Natural killer cell (primary cell): Measurements from ENCODE around the gene DOK6. TPM values are rescaled to one million over a fixed set of nuclear protein-coding genes. Genes with fewer than 3 reads are reported as not detected.

Source experiments
- ATAC-seq, 3 donors: fragments of 150-1000 bp in 2 of 3; fragments of 200-7000 bp in 1 of 3; cut with Tn5 transposase; 1 replicate in 1 of 3; 2 replicates in 2 of 3; pipeline ENCODE4 v1.10.0; 2021; ENCODE audit warnings: mild to moderate bottlenecking in 2 of 3, moderate library complexity in 2 of 3
- DNase-seq, 2 donors: peaks; one replicate each; pipeline versions ENCODE4 v3.0.0 to v3.0.0-alpha.2; 2013 to 2021; ENCODE audit warnings: mixed read lengths in 1 of 2
- H3K27ac ChIP-seq: one replicate; pipeline ENCODE4 v1.5.1; 2013; ENCODE audit warnings: mild to moderate bottlenecking, low read length
- H3K27me3 ChIP-seq: one replicate; pipeline ENCODE4 v1.6.1; 2013; ENCODE audit warnings: low read length; ENCODE audit not compliant: control insufficient read depth, insufficient read depth
- H3K36me3 ChIP-seq: one replicate; pipeline ENCODE4 v1.6.1; 2013; ENCODE audit warnings: low read length; ENCODE audit not compliant: control insufficient read depth, insufficient read depth
- H3K4me1 ChIP-seq: one replicate; pipeline ENCODE4 v1.6.1; 2013; ENCODE audit warnings: low read length; ENCODE audit not compliant: control insufficient read depth, insufficient read depth
- H3K4me3 ChIP-seq: one replicate; pipeline ENCODE4 v1.5.1; 2013; ENCODE audit warnings: low read length
- H3K9me3 ChIP-seq: one replicate; pipeline ENCODE4 v1.6.1; 2013; ENCODE audit warnings: low read length; ENCODE audit not compliant: control insufficient read depth, insufficient read depth
- H3K27ac Mint-ChIP-seq, 2 donors: one replicate each; pipeline ENCODE4 v1.8.0; 2022; ENCODE audit warnings: mild to moderate bottlenecking in 2 of 2, mixed read lengths in 2 of 2, moderate library complexity in 1 of 2
- H3K27me3 Mint-ChIP-seq, 2 donors: one replicate each; pipeline ENCODE4 v1.8.0; 2022; ENCODE audit warnings: low read depth in 2 of 2, mixed read lengths in 2 of 2
- H3K36me3 Mint-ChIP-seq: one replicate; pipeline ENCODE4 v1.8.0; 2022; ENCODE audit warnings: mixed read lengths
- H3K4me1 Mint-ChIP-seq, 2 donors: one replicate each; pipeline ENCODE4 v1.8.0; 2022; ENCODE audit warnings: mixed read lengths in 2 of 2
- H3K4me3 Mint-ChIP-seq: one replicate; pipeline ENCODE4 v1.8.0; 2022; ENCODE audit warnings: mild to moderate bottlenecking, moderate library complexity, mixed read lengths
- H3K9me3 Mint-ChIP-seq, 2 donors: one replicate each; pipeline ENCODE4 v1.8.0; 2022; ENCODE audit warnings: mixed read lengths in 2 of 2
- CTCF ChIP-seq: fragments of 200-600 bp; IDR thresholded peaks from one replicate; pipeline ENCODE4 v1.8.0; 2022; ENCODE audit warnings: antibody characterized with exemption
- WGBS: methylation state at CpG from one replicate; pipeline ENCODE4 v1.1.7; 2013; ENCODE audit warnings: missing lambda C conversion rate; ENCODE audit not compliant: insufficient coverage; 5-methylcytosine and 5-hydroxymethylcytosine counted together
- intact Hi-C: fragments of 100-400 bp; cut with micrococcal nuclease; formaldehyde crosslinking; loops from one replicate; pipeline ENCODE4 v1.14.2; 2022
- total RNA-seq, 4 donors: library from RNA; stranded (reverse); fragments of 120-200 nt in 1 of 4; gene quantifications; one replicate each; pipeline versions ENCODE4 v1.2.3 to v1.2.4, GENCODE V29; 2013 to 2022

Gene DOK6
- total RNA-seq, 3 donors from 2014 or later (not counting 1 experiment from before 2014, with no cell fraction given) = 0.02 TPM; not detected in 2

- no peak overlapping the region for H3K27ac ChIP-seq
- intact Hi-C loops = no loop called here
- no peaks in the 10 kb centered on the region for H3K36me3 ChIP-seq
- no peaks in the 10 kb centered on the region for H3K27me3 ChIP-seq
- peaks cover 4% of the 10 kb centered on the region for H3K4me1 ChIP-seq
- Mint-ChIP-seq H3K4me1 (peaks cover 18 to 23% of the 10 kb centered on the region in 2 donors), H3K27ac (peak overlapping the region in 1 of 2 donors; percentile 47), H3K27me3 (no peaks in the 10 kb centered on the region), H3K9me3 (no peaks in the 10 kb centered on the region), H3K36me3 (peaks cover 6% of the 10 kb centered on the region), H3K4me3 (no peak overlapping the region)
- DNase-seq = no peak
- no peak for ATAC-seq
- H3K9me3 ChIP-seq = no peaks in the 10 kb centered on the region
- 98% methylated on average over 8 of the region's 8 CpGs for WGBS
- TF ChIP-seq CTCF = no peak
- H3K4me3 ChIP-seq = no peak overlapping the region
Measured at GRCh38 chr18:69725009-69725408, 324.3 kb downstream of the DOK6 start.

GRCh38 chr18:69725855-69726508, 325.3 kb downstream of the DOK6 start:
- DNase-seq (no peak), ATAC-seq (no peak)
- Mint-ChIP-seq H3K9me3 (no peaks in the 10 kb centered on the region), H3K4me3 (no peak overlapping the region), H3K27ac (no peak overlapping the region), H3K36me3 (peaks cover 6% of the 10 kb centered on the region), H3K27me3 (no peaks in the 10 kb centered on the region), H3K4me1 (peaks cover 18 to 23% of the 10 kb centered on the region in 2 donors)
- peaks cover 4% of the 10 kb centered on the region for H3K4me1 ChIP-seq
- 88% methylated on average over 12 of the region's 12 CpGs for WGBS
- no peak overlapping the region for H3K27ac ChIP-seq
- TF ChIP-seq CTCF = no peak
- H3K9me3 ChIP-seq = no peaks in the 10 kb centered on the region
- no peak overlapping the region for H3K4me3 ChIP-seq
- H3K36me3 ChIP-seq = no peaks in the 10 kb centered on the region
- intact Hi-C loops = no loop called here
- no peaks in the 10 kb centered on the region for H3K27me3 ChIP-seq

GRCh38 chr18:69727912-69728572, 327.4 kb downstream of the DOK6 start:
- Histone ChIP-seq H3K9me3 (no peaks in the 10 kb centered on the region), H3K27ac (no peak overlapping the region), H3K4me1 (peaks cover 4% of the 10 kb centered on the region), H3K27me3 (no peaks in the 10 kb centered on the region), H3K36me3 (no peaks in the 10 kb centered on the region), H3K4me3 (no peak overlapping the region)
- H3K4me3 Mint-ChIP-seq = no peak overlapping the region
- no peaks in the 10 kb centered on the region for H3K9me3 Mint-ChIP-seq
- peaks cover 15% of the 10 kb centered on the region for H3K36me3 Mint-ChIP-seq
- TF ChIP-seq CTCF = no peak
- H3K4me1 Mint-ChIP-seq = peaks cover 16 to 20% of the 10 kb centered on the region in 2 donors
- 90% methylated on average over 5 of the region's 5 CpGs for WGBS
- H3K27me3 Mint-ChIP-seq = no peaks in the 10 kb centered on the region
- DNase-seq (no peak), ATAC-seq (no peak)
- intact Hi-C loops = no loop called here
- no peak overlapping the region for H3K27ac Mint-ChIP-seq
